Measurements from ENCODE around the gene NFIA.
"Not testable (repeated sequence)": the region's sequence is repeated elsewhere in the genome, so short reads cannot be mapped to it uniquely, and the experiment has no call there.

The NFIA gene

GRCh38 chr1:61064673-61065072 lies 17.7 kb upstream of the NFIA start:
- no peak for TF ChIP-seq CTCF (IDR thresholded peaks at IDR 0.05; ENCODE audit: low read depth, low read length, missing control alignments)
- no peak overlapping the region for H3K4me3 ChIP-seq (replicated peaks; ENCODE audit: low read depth, low read length)
- no peak for DNase-seq (ENCODE audit: extremely low read depth, low read depth)

- H3K4me3 ChIP-seq (replicated peaks; ENCODE audit: low read depth, low read length) = no peak overlapping the region
- no peak for TF ChIP-seq CTCF (IDR thresholded peaks at IDR 0.05; ENCODE audit: low read depth, low read length, missing control alignments)
- no peak for DNase-seq (ENCODE audit: extremely low read depth, low read depth)
Observed at GRCh38 chr1:61067446-61068019, 14.8 kb upstream of the NFIA start.

GRCh38 chr1:61070054-61070453 lies 12.3 kb upstream of the NFIA start:
- no peak for TF ChIP-seq CTCF (IDR thresholded peaks at IDR 0.05; ENCODE audit: low read depth, low read length, missing control alignments)
- no peak overlapping the region for H3K4me3 ChIP-seq (replicated peaks; ENCODE audit: low read depth, low read length)
- DNase-seq (ENCODE audit: extremely low read depth, low read depth) = no peak

GRCh38 chr1:61071205-61072130 lies 10.9 kb upstream of the NFIA start:
- no peak overlapping the region for H3K4me3 ChIP-seq (replicated peaks; ENCODE audit: low read depth, low read length)
- TF ChIP-seq CTCF (IDR thresholded peaks at IDR 0.05; ENCODE audit: low read depth, low read length, missing control alignments) = no peak
- no peak for DNase-seq (ENCODE audit: extremely low read depth, low read depth)

GRCh38 chr1:61073871-61074270 lies 8.5 kb upstream of the NFIA start:
- no peak for TF ChIP-seq CTCF (IDR thresholded peaks at IDR 0.05; ENCODE audit: low read depth, low read length, missing control alignments)
- no peak overlapping the region for H3K4me3 ChIP-seq (replicated peaks; ENCODE audit: low read depth, low read length)
- no peak for DNase-seq (ENCODE audit: extremely low read depth, low read depth)

GRCh38 chr1:61075833-61076232 lies 6.5 kb upstream of the NFIA start:
- DNase-seq (ENCODE audit: extremely low read depth, low read depth); H3K4me3 ChIP-seq (replicated peaks; ENCODE audit: low read depth, low read length): not testable (repeated sequence)
